ENCODE results near the gene CADM2.

- TF ChIP-seq EZH2 (IDR thresholded peaks at IDR 0.05; ENCODE audit: insufficient read depth, poor library complexity, severe bottlenecking) (no peak), EZH2phosphoT487 (IDR thresholded peaks at IDR 0.05; ENCODE audit: insufficient read depth, low read depth) (no peak)
Measured at GRCh38 chr3:85007195-85008094, 48.7 kb downstream of the CADM2 start.
